SU-DHL-6 (cell line): ENCODE data around the gene TIMM22.

ENCODE experiments used
- H2AFZ ChIP-seq: fragments of 200-600 bp; sonication (generic); 2 replicates; pipeline ENCODE4 v1.6.1; 2014; ENCODE audit warnings: low read depth, mild to moderate bottlenecking, moderate library complexity, mixed read lengths, antibody characterized with exemption, low read length; ENCODE audit not compliant: severe bottlenecking
- H3F3A ChIP-seq: fragments of 200-600 bp; shearing (Covaris generic); 2 replicates; pipeline ENCODE4 v1.6.0; 2016; ENCODE audit warnings: antibody characterized with exemption, mild to moderate bottlenecking; ENCODE audit not compliant: insufficient read depth
- H3K27ac ChIP-seq: fragments of 200-600 bp; sonication (generic); 2 replicates; pipeline ENCODE4 v1.5.1; 2016; ENCODE audit warnings: low read depth, mild to moderate bottlenecking, low read length, moderate library complexity, mixed read lengths
- H3K27me3 ChIP-seq: fragments of 200-600 bp; sonication (generic), shearing (Covaris generic); 2 replicates; pipeline ENCODE4 v1.6.0; 2014; ENCODE audit warnings: mild to moderate bottlenecking, low read length
- H3K36me3 ChIP-seq: fragments of 200-600 bp; sonication (generic); 2 replicates; pipeline ENCODE4 v1.6.1; 2014; ENCODE audit warnings: mild to moderate bottlenecking, low read length, mixed read lengths
- H3K4me2 ChIP-seq: fragments of 300-600, 200-600 bp; shearing (Covaris generic), sonication (generic); 2 replicates; pipeline ENCODE4 v1.6.0; 2014; ENCODE audit warnings: low read length, low read depth, mild to moderate bottlenecking; ENCODE audit not compliant: poor library complexity, severe bottlenecking
- H3K4me3 ChIP-seq: fragments of 200-600 bp; sonication (generic); 2 replicates; pipeline ENCODE4 v1.5.1; 2014; ENCODE audit warnings: antibody characterized with exemption, low read length, mild to moderate bottlenecking, mixed read lengths; ENCODE audit not compliant: insufficient read depth, poor library complexity, severe bottlenecking
- H3K79me2 ChIP-seq: fragments of 200-600 bp; sonication (generic); 2 replicates; pipeline ENCODE4 v1.6.1; 2014; ENCODE audit warnings: mild to moderate bottlenecking, low read length, moderate library complexity; ENCODE audit not compliant: insufficient read depth
- H3K9ac ChIP-seq: fragments of 200-600 bp; sonication (generic); 2 replicates; pipeline ENCODE4 v1.7.0; 2014; ENCODE audit warnings: mild to moderate bottlenecking, low read length
- H3K9me2 ChIP-seq: fragments of 200-600 bp; sonication (generic); replicated peaks from 2 replicates; pipeline ENCODE4 v1.6.1; 2014; ENCODE audit warnings: low read length; ENCODE audit not compliant: insufficient read depth
- H3K9me3 ChIP-seq: fragments of 200-600 bp; sonication (generic); 2 replicates; pipeline ENCODE4 v1.6.1; 2014; ENCODE audit warnings: low read length, mixed read lengths; ENCODE audit not compliant: insufficient read depth
- H4K20me1 ChIP-seq: fragments of 200-600 bp; sonication (generic); 2 replicates; pipeline ENCODE4 v1.6.1; 2014; ENCODE audit warnings: low read depth, mild to moderate bottlenecking, antibody characterized with exemption, low read length, moderate library complexity, mixed read lengths
- EZH2phosphoT487 ChIP-seq: fragments of 200-600 bp; sonication (generic), shearing (Covaris generic); conservative IDR thresholded peaks from 2 replicates; pipeline ENCODE4 v1.6.1; 2018; ENCODE audit warnings: mild to moderate bottlenecking, antibody characterized with exemption, low read length, moderate library complexity, mixed read lengths
- TF ChIP-seq, protein P1 (sequence below): fragments of 200-600 bp; sonication (generic); IDR thresholded peaks from one replicate; pipeline ENCODE4 v1.5.1; 2017; ENCODE audit warnings: antibody characterized with exemption, mild to moderate bottlenecking, low read length, moderate library complexity; ENCODE audit not compliant: insufficient read depth, poor library complexity, severe bottlenecking

TIMM22 gene

DNA sequence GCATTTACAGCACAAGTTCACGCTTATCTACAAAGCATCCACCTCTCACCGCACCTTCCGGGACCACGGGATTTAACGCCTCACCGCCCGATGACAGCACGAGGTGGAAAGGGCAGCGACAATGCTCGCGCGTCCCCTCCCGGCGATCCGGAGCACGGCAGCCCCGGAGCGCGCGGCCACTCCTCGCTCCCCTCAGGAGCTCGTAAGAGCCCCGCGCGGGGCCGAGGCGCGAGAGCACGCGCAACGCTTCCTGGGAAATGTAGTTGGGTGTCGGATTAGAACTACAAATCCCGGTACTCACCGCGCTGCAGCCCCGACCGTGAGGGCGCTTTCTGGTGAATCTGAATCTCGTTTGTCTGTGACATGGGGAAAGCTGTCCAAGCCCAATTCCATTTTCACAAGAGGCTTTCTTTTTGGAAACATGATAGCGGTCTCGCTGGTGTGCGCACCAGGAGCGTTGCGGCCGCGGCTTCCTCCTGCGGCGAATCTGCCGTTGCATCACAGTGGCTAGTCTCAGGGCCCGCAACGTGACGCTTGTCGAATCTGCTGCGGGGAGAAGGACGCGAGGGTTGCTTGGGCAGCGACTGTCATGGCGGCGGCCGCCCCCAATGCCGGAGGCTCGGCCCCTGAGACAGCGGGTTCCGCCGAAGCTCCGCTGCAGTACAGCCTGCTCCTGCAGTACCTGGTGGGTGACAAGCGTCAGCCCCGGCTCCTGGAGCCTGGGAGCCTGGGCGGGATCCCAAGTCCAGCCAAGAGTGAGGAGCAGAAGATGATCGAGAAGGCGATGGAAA lies at the start of gene TIMM22:
TIMM22 (plus strand) TSS at position 576 of the 791 bp plus-strand sequence; CDS start at position 590, 14 bp downstream.
- H2AFZ ChIP-seq: peak within 1 kb of the TSS; percentile 94
- H3K9ac ChIP-seq: peak within 1 kb of the TSS; percentile 84
- H4K20me1 ChIP-seq: peaks cover 5% of the 10 kb centered on the region; the same call in 1 of the 2 replicates
- H3K27ac ChIP-seq: peak within 1 kb of the TSS; percentile 71
- no peak for TF ChIP-seq EZH2phosphoT487
- TF ChIP-seq, protein P1, sequence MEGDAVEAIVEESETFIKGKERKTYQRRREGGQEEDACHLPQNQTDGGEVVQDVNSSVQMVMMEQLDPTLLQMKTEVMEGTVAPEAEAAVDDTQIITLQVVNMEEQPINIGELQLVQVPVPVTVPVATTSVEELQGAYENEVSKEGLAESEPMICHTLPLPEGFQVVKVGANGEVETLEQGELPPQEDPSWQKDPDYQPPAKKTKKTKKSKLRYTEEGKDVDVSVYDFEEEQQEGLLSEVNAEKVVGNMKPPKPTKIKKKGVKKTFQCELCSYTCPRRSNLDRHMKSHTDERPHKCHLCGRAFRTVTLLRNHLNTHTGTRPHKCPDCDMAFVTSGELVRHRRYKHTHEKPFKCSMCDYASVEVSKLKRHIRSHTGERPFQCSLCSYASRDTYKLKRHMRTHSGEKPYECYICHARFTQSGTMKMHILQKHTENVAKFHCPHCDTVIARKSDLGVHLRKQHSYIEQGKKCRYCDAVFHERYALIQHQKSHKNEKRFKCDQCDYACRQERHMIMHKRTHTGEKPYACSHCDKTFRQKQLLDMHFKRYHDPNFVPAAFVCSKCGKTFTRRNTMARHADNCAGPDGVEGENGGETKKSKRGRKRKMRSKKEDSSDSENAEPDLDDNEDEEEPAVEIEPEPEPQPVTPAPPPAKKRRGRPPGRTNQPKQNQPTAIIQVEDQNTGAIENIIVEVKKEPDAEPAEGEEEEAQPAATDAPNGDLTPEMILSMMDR: peak; percentile 77
- H3K9me3 ChIP-seq: peaks cover 23% of the 10 kb centered on the region; the same call in 1 of the 2 replicates
- H3K79me2 ChIP-seq: 0 out of 2 replicates have a peak, but pooled peaks cover 8% of the 10 kb centered on the region
- H3K9me2 ChIP-seq: no peaks in the 10 kb centered on the region
- peak within 1 kb of the TSS; percentile 71 for H3K4me2 ChIP-seq
- H3K4me3 ChIP-seq: peak within 1 kb of the TSS; percentile 75
- H3K27me3 ChIP-seq: no peaks in the 10 kb centered on the region
- H3K36me3 ChIP-seq: no peaks in the 10 kb centered on the region
- peaks cover 9% of the 10 kb centered on the region; the same call in 1 of the 2 replicates for H3F3A ChIP-seq

DNA sequence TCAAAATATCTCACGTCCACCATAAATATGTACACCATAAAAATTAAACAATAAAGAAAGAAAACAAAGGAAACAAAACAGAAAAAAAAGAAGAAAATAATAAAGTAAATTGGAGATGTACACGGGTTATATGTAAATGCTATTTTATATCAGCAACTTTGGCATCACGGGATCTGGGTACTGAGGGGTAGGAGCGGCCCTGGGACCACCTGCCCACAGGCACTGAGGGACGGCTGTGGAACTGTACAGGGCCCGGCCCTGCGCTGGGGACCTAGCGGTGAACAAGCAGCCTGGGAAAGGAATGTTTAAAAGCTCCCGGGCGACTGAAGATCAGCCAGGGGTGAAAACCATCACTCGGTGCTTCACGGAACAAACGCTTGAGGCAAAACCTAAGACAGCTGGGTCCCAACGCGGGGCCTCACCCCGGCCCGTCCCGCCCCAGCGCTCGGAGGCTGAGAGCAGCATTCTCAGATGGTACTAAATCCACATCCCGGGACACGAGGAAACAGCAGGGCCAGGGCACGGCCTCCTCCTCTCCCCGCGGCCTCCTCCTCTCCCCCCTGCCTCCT lies 48.6 kb upstream of the TIMM22 start:
- H4K20me1 ChIP-seq: no peaks in the 10 kb centered on the region
- no peak overlapping the region for H3K27ac ChIP-seq
- no peak overlapping the region for H2AFZ ChIP-seq
- H3K9me3 ChIP-seq: no peaks in the 10 kb centered on the region
- no peak overlapping the region for H3K4me3 ChIP-seq
- no peaks in the 10 kb centered on the region for H3K9me2 ChIP-seq
- H3K36me3 ChIP-seq: no peaks in the 10 kb centered on the region
- H3K27me3 ChIP-seq: no peaks in the 10 kb centered on the region
- H3K9ac ChIP-seq: no peak overlapping the region
- H3K4me2 ChIP-seq: no peak overlapping the region
- H3K79me2 ChIP-seq: no peaks in the 10 kb centered on the region
- no peaks in the 10 kb centered on the region for H3F3A ChIP-seq
- TF ChIP-seq EZH2phosphoT487: no peak
- TF ChIP-seq, protein P1: no peak

DNA sequence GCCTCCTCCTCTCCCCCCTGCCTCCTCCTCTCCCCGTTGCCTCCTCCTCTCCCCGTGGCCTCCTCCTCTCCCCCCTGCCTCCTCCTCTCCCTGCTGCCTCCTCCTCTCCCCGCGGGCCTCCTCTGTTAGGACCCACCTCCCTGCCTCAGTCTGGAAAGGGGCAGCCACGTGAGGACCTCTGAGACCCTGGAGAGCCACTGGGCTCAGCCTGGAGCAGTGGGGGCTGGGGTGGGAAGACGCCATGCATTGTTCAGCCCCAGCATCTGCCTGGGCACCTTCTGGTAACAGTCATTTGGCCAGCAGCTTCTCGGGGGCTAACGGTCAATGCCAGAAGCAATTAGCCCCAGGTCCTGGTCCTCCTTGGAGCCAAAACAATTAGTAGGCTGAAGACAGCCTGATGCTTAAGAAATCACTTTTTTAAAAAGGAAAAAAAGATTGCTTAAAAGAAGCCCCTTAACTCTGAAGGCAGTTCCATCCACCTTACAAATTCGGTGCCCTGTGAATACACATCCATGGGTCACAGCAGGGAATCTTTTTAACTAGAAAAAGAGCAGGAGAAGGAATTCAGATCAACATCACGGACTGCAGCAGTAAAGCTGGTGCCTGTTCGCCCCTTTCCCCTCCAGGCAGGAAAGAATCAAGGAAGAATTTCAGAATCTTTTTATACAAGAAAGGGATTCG lies 47.2 kb upstream of the TIMM22 start:
- no peaks in the 10 kb centered on the region for H3F3A ChIP-seq
- no peaks in the 10 kb centered on the region for H3K79me2 ChIP-seq
- H3K4me2 ChIP-seq: no peak overlapping the region
- no peak overlapping the region for H3K4me3 ChIP-seq
- no peaks in the 10 kb centered on the region for H3K27me3 ChIP-seq
- H3K9me2 ChIP-seq: no peaks in the 10 kb centered on the region
- TF ChIP-seq, protein P1: no peak
- no peak for TF ChIP-seq EZH2phosphoT487
- H3K36me3 ChIP-seq: no peaks in the 10 kb centered on the region
- H3K9ac ChIP-seq: no peak overlapping the region
- H3K27ac ChIP-seq: no peak overlapping the region
- no peak overlapping the region for H2AFZ ChIP-seq
- no peaks in the 10 kb centered on the region for H3K9me3 ChIP-seq
- no peaks in the 10 kb centered on the region for H4K20me1 ChIP-seq
